Stimulated activated CD4-positive, alpha-beta T cell treated with anti-CD3 and anti-CD28 coated beads, Interleukin-12 subunit alpha, Interleukin-12 subunit beta, amount 100 ng/mL, for 24 hours (primary cell): ENCODE measurements around the gene RAB25.
A peak's percentile ranks its signal among the peaks of the same experiment; 100 is the strongest.
"Not testable (repeated sequence)": the region's sequence is repeated elsewhere in the genome, so short reads cannot be mapped to it uniquely, and the experiment has no call there.

ENCODE experiments used
- DNase-seq, 2 experiments: peaks; one replicate each; pipeline ENCODE4 v3.0.0-alpha.2; 2020; ENCODE audit warnings: low read depth in 2 of 2

Gene RAB25

DNA sequence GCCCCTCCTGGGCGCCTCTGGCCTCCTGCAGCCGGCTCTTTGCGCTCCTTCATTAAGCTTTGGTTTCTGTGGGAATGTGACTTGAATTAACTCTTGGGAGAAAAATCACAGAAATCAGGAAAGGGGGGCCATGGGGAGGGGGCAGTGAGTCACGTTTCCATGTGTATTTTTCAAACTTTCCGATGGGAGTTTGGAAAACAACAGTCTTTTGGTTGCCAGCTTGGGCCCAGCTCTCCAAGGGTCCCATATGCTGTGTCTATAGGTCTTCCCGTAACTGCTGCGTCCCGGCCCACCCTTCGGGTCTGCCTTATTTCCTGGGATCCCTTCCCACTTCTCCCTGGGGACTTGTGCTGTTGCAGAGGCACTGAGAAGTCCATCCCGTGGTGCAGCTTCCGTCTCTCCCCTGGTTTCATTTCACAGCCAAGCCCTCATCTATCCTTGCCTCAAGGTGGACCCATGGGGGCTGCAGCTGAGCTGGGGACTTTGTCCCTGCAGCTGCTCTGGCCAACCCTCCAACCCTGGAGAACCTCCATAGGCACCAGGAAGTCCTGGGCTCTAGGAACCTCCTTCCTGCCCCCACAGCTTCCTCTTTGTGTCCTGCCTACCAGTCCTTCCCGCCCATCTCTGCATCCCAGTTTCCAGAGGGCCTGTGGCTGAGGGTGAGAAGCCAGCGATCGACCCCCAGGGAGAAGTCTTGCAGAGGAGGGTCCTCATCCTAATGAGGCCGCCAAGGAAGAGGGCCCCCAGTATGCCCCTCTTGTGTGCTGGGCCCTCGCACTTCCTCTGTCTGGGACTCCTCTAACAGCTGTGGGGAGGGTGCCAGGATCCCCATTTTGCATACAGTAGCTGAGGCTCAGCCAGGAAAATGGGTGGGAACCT is 41.9 kb downstream of the RAB25 start:
- no peak for DNase-seq

DNA sequence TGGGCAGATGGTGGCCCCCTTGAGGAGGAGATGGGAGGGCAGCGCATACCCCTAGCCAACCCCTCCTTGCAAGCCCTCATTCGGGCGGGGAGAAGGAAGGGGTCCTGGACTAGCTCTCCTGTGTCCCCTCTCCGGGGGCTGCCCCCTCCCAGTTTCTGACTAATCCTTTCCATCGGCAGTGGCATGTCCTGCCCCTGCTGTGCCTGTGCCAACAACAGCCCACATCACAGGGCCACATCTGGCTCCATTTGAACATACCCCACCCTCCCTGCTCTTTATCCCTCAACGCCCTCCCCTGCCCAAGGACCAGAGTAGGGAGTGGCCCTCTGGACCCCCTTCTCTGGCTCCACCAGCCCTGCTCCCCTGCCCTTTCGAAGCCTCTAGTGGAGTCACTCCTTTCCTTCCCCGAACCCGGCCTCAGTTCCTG is 42.6 kb downstream of the RAB25 start:
- DNase-seq: no peak

DNA sequence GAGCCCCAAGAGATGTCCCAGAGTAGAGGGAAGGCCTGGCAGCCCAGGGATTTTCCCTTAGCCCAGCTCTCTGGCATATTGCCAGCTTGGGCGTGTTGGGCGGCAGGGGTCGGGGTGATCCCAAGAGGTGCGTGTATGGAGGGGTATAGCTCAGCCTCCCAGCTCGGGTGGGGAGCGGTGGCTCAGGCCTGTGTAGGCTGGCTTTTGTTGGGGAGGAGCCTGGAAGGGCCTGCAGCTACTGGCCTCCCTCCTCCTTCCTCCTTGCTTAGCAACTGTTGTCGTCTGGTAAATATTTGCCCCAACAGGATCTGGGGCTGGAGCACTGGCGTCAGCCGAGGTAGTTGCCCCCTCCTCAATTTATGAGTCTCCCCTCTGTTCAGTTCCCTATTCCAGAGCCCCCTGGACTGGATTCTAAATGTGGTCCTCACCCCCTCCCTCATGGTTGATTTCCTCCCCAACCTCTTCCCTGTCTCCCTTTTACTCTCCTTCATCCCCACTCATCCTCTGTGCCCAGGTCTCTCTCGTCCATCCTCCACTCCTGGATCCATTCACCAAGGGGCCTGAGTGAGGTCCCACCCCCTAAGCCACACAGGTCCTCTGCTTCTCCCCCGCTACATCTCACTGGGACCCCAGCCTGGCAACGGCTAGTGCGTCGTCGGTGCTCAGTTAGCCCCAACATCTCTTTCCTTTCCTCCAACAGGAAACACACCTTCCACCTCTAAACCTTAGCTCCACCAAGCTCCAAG is 43.3 kb downstream of the RAB25 start:
- no peak for DNase-seq

DNA sequence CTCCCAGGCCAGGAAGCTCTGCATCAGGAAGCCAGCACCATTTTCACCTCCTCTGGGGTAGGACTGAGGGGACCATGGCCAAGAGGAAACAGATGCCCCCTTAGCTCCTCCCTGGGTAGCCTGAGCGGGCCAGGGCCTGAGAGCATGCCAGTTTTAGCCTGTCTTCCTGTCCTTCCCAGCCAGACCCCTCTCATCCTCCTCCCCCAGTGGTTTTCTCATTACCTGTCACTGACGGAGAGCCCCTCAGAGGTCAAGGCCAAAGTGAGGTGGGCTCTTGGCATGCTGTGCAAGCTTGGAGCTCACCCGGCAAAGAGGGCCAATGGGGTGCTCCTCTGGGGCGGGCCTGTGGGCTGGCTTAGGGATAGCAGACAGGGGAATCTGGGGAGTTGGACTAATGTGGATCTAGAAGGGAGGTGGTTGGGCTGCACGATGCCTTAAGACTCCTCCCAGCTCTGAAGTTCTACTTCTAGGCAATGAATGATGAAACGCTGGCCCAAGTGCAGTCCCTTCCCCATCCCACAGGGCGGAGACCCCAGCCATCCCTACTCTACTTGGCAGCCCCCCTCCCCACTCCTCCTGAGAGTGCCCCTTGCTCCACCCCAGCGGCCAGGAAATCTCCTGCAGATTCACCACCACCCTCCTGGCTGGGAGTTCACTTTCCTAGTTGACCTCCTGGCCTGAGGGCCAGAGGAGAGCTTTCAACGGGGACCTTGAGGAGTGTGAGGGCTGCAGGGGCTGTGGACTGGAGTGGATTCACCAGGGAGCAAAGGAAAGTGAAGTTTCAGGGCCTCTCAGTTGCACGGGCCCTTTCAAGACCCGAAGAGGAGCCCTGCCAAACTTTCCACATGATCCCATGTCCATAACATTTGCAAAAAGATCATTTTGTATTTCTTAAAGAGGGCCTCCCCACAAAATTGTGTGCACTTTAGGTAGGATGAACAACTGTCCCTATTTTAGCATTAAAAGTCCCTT is 44.2 kb downstream of the RAB25 start:
- no peak for DNase-seq

DNA sequence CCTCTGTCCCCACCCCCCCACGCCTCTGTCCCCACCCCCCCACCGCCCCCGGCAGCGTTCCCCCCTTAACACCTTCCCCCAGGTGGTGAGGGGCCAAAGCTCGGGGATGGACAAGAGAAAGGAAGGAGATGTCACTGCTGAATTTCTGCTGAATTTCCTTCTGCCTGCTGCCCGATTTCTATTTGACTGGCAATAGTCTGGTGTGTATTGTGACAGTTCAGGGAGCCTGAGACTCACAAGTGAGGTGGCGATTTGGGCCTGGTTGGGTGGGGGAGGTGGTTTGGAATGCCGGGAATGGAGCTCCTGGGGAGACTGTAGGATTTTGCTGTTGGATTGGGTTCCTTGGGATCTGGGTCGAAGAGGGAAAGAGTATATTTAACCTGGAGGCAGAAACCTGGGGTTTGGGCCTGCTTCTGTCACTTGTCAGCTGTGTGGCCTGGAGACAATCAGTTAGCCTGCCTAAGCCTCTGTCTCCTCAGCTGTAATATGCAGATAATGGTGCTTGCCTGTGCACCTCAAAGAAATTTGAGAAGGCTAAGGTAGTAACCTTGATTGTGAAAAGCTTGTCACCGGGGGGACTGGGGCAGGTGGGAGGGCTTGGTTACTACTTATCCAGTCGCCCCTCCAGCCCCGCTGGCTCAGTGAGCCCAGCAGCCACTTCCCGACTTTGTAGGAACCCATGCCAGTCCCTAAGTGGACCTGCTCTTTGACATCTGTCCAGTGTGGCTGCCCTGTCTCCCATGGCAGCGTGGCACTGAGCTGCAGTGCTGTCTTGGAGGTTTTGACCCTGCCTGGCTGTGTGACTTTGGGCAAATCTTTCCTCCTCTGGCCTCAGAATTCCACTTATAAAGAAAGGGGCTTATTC is 45.9 kb downstream of the RAB25 start:
- DNase-seq: no peak

DNA sequence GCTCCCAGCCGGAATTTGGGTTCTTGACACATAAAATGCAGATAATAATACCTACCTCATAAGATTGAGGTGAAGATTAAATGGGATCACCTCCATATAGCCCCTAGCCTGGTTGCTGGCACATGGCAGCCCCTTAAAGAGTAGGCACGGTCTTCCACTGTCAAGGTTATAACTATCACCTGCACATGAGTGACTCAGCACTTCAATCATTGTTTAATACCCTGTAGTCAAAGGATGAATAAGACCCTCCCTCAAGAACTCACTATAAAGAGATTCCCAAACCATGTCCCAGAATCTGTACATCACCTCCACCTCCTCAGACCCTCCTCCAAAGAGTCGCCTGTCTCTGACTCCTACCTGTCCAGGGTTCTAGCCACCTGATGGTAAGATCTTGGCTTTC is 47.1 kb downstream of the RAB25 start:
- no peak for DNase-seq

DNA sequence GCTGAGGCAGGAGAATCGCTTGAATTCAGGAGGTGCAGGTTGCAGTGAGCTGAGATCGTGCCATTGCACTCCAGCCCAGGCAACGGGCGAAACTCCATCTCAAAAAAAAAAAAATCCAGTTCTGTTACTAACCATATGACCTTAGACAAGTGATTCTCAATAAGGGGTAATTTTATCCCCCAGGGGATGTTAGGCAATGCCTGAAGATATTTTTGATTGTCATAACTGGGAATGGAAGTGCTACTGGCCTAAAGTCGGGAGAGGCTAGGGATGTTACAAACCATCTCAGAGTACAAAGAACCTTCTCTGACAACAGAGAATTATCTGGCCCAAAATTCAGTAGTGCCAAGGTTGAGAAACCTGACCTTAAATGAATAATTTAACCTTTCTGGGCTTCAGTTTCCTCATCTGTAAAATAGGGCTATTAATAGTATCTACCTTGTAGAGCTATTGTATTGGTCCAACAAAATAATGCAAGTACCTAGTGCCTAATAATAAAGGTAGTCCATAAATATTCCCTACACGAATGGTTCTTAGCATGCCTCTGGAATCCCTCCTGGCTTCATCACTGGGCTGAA is 47.8 kb downstream of the RAB25 start:
- no peak for DNase-seq

DNA sequence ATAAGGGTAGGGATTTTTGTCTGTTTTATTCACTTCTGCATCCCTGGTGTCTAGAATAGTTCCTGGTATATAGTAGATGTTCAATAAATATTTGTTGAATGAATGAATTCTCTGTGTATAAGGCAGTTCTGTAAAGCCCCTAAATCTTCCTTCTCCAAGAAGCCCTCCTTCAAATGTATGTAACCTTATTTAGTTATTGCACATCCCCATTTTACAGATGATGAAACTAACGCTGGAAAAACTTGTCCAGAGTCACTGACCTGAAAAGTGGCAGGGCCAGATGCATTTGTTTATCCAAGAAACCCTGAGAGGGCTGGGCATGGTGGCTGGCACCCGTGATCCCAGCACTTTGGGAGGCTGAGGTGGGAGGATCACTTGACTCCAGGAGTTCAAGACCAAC is 49.3 kb downstream of the RAB25 start:
- DNase-seq: no peak

DNA sequence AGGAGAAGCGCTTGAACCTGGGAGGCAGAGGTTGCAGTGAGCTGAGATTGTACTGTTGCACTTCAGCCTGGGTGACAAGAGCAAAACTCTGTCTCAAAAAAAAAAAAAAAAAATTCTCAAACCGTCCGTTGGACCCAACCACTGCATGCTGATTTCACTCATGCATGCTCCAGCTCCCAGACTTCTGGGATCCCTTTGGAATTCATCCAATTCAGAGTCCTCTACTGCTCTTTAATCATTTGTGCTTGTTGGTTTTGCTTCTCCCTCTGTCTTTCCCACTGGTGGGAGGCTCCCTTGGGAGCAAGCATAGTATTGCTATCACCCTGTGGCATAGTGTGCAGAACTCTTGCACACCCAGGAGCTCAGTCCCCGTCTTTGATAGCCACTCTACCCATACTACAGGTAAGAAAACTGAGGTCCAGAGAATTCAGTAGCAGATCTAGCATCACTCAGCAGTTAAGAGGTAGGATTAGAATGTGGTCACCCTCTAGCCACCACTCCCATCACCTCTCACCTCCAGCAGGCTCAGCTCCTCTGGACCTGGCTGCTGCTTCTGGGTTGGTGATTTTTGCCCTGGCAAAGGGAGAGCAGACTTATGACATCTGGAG is 50.5 kb downstream of the RAB25 start:
- no peak for DNase-seq

DNA sequence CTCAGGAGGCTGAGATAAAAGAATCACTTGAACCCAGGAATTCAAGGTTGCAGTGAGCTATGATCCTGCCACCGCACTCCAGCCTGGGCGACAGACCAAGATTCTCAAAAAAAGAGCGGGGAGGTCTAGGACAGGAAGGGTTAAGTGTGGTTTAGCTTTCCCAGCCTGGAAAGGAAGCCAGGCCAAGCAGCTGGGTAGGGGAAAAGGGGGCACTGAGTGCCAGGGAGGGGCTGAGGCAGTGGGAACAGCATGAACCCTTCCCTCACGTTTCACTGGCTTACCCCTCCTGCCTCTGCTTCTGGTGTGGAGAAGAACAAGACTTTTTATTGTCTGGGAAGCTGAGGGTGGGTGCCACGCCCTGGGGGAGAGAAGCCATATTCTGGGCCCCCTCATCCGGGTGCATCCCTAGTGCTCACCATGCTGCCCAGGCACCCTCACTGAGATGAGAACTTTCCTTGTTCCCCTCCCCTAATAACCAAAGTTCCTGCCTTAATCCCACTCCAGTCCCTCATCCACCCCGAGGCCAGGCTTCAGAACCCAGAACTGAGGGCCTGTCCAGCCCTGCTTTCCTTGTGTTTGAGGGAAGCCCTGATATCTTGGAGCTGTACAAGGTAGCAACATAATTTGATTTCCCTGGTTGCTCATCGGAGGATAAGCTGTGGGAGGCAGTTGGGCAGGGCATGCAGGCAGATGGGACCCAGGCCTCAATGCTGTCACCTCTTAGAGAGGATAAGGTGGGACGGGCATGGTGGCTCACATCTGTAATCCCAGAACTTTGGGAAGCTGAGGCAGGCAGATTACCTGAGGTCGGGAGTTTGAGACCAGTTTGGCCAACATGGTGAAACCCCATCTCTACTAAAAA is 51.5 kb downstream of the RAB25 start:
- no peak for DNase-seq

DNA sequence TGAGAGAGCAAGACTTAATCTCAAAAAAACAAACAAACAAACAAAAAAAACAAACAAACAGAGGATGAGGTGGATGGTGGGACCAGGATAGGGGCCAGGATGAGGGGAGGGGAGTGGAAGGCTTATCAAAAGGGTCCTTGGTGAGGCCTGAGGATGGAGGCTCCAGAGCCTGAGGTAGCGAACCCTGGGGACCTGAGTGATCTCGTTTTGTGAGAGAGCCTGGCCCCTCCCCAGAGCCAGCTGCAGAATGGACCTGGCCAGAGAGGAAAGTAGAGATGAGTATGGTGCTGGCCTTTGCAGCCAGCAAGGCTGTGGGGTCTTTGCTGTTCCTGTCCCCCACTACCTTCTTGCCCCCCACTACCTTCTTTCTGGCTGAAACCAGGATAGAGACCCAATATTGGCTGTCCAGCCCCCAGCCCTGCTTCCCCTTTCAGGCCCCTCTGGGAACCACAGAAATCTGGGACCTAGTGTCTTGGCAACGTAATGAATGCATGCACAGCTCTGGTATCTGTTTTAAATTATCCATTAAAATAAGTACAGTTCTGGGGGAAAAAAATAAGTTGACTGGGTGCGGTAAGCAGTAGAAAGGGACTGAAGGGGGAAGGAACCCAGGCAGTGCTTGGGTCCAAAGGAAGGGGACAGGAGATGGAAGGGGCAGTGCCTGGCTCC is 52.5 kb downstream of the RAB25 start:
- DNase-seq: no peak

DNA sequence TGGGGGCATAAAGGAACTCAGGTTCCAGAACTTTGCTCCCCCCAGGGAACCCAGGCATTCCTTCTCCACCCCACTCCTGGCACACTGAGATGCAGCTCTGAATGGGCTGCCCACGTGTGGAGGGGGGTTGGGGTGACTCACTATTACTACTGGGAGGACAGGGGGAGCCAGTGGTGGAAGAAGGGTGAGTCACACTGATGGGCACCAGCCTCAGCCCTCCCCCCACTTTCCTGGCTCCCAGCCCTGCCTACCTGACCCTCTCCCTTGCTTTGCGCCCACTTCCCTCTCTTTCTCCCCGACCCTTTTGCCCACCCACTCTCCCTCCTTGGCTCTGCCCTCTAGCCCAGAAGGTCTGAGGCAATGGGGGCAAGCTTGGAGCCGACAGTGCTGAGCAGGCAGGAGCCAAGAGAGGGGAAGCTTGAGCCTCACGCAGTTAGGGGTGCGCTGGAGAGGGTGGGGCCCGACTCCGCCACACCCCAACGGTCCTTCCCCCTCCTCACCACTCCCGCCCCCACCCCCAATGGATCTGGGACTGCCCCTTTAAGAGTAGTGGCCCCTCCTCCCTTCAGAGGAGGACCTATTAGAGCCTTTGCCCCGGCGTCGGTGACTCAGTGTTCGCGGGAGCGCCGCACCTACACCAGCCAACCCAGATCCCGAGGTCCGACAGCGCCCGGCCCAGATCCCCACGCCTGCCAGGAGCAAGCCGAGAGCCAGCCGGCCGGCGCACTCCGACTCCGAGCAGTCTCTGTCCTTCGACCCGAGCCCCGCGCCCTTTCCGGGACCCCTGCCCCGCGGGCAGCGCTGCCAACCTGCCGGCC is 53.4 kb downstream of the RAB25 start, which contains the start of gene LMNA:
Gene LMNA (plus strand): TSS at position 611 of the 818 bp plus-strand sequence. CDS start 208 bp downstream, outside the sequence.
- DNase-seq: peak; percentile 44 to 75

DNA sequence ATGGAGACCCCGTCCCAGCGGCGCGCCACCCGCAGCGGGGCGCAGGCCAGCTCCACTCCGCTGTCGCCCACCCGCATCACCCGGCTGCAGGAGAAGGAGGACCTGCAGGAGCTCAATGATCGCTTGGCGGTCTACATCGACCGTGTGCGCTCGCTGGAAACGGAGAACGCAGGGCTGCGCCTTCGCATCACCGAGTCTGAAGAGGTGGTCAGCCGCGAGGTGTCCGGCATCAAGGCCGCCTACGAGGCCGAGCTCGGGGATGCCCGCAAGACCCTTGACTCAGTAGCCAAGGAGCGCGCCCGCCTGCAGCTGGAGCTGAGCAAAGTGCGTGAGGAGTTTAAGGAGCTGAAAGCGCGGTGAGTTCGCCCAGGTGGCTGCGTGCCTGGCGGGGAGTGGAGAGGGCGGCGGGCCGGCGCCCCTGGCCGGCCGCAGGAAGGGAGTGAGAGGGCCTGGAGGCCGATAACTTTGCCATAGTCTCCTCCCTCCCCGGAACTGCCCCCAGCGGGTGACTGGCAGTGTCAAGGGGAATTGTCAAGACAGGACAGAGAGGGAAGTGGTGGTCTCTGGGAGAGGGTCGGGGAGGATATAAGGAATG is 54.1 kb downstream of the RAB25 start:
- DNase-seq: no peak

DNA sequence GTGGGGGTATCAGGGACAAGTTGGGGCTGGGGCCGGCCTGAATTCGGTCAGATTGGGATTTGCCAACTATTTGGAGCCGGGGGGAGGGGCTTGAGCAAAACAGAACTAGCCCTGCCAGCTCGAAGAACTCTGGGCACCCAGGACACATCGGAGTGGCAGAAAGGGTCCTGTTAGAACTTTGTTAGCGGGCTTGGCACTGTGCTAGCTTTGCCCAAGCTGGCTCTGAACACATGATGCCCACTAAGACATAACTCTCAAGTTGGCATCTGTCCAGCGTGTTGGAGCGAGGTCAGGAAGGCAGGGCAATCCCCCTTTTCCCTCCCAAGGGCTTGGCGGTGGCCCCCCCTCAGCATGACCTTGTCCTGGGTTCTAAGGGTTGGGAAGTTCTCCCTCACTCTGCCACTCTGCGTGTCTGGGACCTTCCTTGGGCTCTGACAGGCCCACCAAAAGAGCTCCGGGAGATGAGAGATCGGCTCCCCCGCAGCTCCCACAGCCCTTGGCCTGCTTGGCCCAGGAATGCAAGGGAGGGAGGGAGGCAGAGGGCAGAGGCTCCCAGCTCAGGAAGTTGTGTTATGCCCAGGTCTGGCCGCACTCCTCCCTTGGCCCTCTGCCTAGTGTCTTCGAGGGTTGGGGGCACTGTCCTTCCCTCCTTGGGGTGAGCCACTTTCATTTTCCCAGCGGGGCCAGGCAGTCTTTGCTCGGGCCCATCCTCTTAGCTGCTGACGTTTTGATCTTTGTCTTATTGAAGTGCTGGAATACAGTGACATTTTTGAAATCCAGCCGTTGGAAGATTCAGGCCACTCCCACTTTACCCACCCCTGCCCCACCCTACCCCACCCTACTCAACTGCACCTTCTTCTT is 54.8 kb downstream of the RAB25 start:
- DNase-seq: no peak

DNA sequence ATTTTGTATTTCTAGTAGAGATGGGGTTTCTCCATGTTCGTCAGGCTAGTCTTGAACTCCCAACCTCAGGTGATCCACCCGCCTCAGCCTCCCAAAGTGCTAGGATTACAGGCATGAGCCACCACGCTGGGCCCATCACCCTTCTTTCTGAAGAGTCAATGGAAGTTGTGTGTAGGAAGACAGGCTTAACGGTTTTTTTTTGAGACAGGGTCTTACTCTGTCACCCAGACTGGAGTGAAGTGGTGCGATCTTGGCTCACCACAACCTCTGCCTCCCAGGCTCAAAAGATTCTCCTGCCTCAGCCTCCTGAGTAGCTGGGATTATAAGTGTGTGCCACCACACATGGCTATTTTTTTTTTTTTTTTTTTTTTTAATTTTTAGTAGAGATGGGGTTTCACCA is 55.8 kb downstream of the RAB25 start:
- not testable (repeated sequence) for DNase-seq
